Retinal pigment epithelial cell (primary cell): Measurements from ENCODE around the gene TNS2.

Experiments used
- DNase-seq: peaks from one replicate; pipeline ENCODE4 v3.0.0-alpha.2; 2010; ENCODE audit warnings: low read depth
- H3K4me3 ChIP-seq: 2 replicates; pipeline ENCODE4 v1.5.1; 2011; ENCODE audit warnings: mild to moderate bottlenecking, low read length, control low read depth, moderate library complexity
- TF ChIP-seq, protein P1 (sequence below): conservative IDR thresholded peaks from 2 replicates; pipeline ENCODE4 v1.5.1; 2011; ENCODE audit warnings: low read depth, low read length, control low read depth, inconsistent platforms

TNS2 gene

DNA sequence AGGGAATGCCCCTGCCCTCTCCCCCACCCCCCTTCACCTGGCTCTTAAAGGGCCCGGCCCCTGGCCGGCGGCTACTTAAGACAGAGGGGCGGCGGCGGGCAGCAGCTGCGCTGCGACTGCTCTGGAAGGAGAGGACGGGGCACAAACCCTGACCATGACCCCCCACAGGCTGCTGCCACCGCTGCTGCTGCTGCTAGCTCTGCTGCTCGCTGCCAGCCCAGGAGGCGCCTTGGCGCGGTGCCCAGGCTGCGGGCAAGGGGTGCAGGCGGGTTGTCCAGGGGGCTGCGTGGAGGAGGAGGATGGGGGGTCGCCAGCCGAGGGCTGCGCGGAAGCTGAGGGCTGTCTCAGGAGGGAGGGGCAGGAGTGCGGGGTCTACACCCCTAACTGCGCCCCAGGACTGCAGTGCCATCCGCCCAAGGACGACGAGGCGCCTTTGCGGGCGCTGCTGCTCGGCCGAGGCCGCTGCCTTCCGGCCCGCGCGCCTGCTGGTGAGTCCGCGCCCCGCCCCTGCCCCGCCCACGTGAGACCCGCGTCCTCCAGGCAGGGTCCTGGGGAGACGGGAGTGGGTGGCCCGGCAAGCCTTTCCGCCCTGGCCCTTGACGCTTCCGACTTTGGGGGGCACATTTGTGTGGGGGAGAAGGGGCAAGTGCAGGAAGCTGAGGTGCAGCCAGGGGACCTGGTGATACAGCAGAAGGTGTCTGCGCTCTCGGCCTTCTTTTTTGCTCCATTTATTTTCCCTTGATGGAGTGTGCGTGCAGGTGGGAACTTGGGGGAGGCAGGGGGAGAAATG is 47.9 kb downstream of the TNS2 start, which contains the start of gene IGFBP6:
Gene IGFBP6, plus strand, starts transcription at position 104 of the 790 bp plus-strand sequence. Its CDS starts 51 bp downstream, at position 155.
- H3K4me3 ChIP-seq = peak within 1 kb of the TSS; percentile 61
- DNase-seq = no peak
- TF ChIP-seq, protein P1, sequence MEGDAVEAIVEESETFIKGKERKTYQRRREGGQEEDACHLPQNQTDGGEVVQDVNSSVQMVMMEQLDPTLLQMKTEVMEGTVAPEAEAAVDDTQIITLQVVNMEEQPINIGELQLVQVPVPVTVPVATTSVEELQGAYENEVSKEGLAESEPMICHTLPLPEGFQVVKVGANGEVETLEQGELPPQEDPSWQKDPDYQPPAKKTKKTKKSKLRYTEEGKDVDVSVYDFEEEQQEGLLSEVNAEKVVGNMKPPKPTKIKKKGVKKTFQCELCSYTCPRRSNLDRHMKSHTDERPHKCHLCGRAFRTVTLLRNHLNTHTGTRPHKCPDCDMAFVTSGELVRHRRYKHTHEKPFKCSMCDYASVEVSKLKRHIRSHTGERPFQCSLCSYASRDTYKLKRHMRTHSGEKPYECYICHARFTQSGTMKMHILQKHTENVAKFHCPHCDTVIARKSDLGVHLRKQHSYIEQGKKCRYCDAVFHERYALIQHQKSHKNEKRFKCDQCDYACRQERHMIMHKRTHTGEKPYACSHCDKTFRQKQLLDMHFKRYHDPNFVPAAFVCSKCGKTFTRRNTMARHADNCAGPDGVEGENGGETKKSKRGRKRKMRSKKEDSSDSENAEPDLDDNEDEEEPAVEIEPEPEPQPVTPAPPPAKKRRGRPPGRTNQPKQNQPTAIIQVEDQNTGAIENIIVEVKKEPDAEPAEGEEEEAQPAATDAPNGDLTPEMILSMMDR = no peak

GRCh38 chr12:53098354-53098981 is 48.6 kb downstream of the TNS2 start:
- TF ChIP-seq, protein P1 = no peak
- DNase-seq = no peak
- H3K4me3 ChIP-seq = peak overlapping the region; percentile 61

- TF ChIP-seq, protein P1 = peak; percentile 96
- peak; percentile 87 for DNase-seq
- H3K4me3 ChIP-seq = peak overlapping the region; percentile 61
These were observed 49.4 kb downstream of the TNS2 start for GRCh38 chr12:53099071-53099882.

- TF ChIP-seq, protein P1 = no peak
These were observed 50.7 kb downstream of the TNS2 start for GRCh38 chr12:53100466-53101151.

DNA sequence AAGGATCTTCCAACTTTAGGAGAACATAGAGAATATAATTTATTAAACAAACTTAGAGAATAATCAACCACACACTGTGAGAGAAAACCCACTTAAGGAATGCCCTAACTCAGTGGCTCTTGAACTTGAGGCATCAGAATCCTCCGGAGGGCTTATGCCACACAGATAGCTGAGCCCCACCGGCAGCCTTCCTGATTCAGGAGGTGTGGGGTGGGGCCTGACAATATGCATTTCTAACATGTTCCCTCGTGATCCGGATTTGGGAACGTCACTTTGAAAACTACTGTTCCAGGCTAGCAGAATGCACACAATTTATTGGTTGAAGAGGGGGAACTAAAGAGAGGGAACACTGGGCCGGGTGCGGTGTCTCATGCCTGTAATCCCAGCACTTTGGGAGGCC is 51.4 kb downstream of the TNS2 start:
- TF ChIP-seq, protein P1 = no peak

More at GRCh38 chr12:53100466-53101151, 50.7 kb downstream of the TNS2 start:
- DNase-seq = no peak
- no peak overlapping the region for H3K4me3 ChIP-seq

GRCh38 chr12:53101931-53102781 is 52.3 kb downstream of the TNS2 start:
- H3K4me3 ChIP-seq = no peak overlapping the region
- TF ChIP-seq, protein P1 = no peak
- DNase-seq = no peak

More for the DNA sequence above, 51.4 kb downstream of the TNS2 start:
- H3K4me3 ChIP-seq = no peak overlapping the region
- DNase-seq = no peak
